ENCODE measurements around the gene USHBP1.

Gene USHBP1, protein sequence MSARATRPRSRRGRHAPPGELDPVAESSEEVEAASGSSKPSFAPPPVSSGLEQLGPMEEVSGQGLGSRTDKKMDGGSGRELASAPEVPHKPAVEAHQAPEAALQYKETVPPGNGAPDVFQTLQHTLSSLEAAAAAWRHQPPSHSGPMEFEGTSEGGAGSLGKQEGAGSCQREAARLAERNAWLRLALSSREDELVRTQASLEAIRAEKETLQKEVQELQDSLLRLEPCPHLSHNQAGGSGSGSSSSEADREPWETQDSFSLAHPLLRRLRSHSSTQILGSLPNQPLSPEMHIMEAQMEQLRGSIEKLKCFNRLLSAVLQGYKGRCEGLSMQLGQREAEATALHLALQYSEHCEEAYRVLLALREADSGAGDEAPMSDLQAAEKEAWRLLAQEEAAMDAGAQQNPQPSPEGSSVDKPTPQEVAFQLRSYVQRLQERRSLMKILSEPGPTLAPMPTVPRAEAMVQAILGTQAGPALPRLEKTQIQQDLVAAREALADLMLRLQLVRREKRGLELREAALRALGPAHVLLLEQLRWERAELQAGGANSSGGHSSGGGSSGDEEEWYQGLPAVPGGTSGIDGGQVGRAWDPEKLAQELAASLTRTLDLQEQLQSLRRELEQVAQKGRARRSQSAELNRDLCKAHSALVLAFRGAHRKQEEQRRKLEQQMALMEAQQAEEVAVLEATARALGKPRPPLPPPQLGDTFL

DNA sequence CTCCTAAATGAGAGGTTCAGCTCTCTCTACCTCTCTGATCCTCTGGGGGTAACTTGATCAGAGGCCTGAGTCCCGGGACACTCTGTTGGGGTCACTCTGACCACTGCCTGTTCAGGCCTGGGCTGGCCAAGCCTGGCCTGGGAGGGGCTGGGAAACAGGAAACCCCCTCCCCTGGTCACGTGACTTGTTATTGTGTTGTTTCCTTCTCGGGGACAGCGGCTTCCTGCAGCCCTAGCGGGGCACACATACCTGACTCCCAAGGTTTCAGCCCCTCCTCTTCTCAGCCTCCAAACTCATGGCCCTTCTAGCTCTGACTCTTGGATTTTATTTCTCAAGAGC lies at the start of gene USHBP1:
TSS of gene USHBP1 (minus strand) at position 105 of the 339 bp plus-strand sequence. CDS start 446 bp downstream, outside the sequence.
- no peak for DNase-seq (ENCODE audit: low read depth)

DNA sequence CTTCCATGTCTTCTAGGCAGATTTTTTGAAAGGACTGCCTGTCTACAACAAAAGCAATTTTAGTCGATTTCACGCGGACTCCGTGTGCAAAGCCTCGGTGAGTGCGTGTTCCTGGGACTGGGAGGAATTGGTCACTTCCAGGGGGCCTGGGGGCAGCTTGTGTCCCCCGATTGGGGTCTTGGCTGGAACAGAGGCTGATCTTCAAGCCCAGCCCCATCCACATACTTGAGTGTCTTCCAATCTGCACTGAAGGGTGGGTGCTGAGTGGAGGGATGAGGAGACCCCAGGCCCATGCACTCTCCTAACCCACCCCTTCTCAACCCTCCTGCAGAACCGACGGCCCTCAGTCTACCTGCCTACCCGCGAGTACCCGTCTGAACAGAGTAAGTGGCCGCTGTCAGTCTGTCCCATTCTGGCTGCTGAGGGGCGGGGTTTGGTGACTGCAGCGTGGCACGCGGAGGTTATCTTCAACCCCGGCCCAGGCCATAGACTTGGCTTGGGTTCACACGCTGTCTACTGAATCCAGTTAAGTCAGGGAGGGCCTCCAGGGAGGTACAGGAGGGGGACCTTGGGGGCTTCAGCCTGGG lies 49.6 kb upstream of the USHBP1 start:
- no peak for DNase-seq (ENCODE audit: low read depth)

DNA sequence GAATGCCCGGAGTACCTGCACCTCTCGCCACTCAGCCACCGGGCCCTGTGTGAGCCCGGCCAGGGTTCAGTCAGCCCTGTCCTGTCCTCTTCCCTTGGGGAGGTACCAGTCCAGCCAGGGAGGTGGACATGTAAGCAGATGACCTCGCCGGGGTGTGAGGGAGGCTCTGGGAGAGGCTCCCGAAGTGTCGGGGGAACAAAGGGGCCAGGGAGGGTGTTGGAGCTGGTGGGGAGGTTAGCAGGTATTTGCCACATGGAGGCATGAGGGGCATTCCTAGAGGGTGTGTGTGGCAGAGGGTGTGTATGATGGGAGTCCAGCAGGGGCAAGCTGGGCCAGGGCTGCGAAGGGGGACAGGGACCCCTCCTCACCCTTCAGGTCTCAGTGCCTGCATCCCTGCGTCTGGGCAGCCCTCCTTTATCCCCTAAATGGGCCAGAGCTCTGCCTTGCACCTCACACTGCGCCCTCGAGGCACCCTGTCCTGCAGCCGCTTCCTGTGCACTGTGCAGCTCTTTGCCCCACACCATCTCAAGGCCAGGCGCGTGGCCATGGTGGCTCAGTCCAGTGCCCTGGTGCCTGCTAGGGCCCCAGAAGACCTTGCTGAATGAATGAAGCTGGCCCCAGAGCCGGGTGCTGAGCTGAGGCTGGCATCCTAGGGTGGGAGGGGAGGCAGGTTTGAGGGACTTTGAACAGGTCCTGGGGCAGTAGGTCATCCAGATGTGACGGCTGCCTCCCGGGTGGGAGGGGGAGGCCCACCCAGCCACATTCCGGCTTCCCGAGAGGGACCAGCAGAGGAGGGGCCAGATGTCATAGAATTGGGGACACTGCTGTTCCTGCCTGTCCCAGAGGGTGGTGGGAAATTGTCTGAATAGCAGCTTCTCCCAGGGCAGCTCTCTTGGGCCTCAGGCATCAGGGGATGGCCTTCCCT lies 47.9 kb upstream of the USHBP1 start:
- DNase-seq (ENCODE audit: low read depth): no peak

DNA sequence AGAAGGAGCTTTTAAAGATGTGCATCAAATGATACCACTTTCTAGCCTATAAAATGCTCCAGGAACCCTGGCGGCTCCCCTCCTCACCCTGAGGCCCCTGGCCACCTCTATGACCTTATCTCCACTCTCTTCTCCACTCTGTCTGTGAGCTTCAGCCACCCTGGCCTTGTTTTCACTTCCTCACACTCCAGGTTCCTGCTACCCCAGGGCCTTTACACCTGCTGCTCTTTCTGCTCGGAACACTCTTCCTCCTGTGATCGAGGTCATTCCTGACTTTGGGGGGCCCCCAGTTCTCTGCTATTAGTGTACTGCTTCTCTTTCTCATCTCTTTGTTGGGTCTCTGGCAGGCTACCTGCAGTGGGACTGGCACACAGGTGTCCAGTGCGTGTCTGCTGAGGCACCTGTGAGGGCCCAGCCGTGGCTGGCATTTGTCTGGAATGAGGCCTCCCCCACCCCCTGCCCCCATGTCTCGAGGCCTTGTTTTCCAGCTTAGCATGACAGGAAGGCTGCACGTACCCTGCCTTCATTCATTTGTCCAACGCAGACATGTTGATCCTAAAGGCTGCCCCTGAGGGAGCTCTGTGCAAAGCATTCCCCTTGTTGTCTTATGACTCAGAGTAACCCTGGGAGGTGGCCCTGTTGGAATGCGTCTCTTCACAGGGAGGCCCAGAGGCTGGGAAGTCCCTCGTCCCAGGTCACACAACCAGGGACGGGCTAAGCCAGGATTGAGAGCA lies 47.1 kb upstream of the USHBP1 start:
- DNase-seq (ENCODE audit: low read depth): no peak

DNA sequence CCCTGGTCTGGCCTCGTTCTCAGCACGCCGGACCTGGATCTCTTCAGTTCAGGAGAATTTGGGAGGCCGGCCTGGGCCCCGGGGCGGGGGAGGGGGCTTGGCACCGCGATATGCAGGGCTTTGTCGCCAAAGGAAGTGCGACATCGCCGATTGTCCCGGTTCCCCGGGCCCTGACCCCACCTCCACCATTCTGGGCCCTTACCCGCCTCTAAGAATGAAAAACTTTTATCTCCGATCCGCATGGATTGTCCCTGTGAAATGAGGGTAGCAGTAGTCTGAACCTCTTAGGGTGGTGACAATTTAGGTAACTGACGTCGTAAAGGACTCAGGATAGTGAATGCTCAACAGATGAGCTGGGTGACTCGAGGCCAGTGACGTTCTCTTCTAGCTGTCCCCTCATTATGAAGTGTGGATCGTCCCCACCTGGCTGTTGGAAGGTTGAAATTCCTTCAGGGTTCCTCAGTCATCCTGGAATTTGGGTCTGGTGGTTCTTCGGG lies 45.5 kb upstream of the USHBP1 start:
- no peak for DNase-seq (ENCODE audit: low read depth)

DNA sequence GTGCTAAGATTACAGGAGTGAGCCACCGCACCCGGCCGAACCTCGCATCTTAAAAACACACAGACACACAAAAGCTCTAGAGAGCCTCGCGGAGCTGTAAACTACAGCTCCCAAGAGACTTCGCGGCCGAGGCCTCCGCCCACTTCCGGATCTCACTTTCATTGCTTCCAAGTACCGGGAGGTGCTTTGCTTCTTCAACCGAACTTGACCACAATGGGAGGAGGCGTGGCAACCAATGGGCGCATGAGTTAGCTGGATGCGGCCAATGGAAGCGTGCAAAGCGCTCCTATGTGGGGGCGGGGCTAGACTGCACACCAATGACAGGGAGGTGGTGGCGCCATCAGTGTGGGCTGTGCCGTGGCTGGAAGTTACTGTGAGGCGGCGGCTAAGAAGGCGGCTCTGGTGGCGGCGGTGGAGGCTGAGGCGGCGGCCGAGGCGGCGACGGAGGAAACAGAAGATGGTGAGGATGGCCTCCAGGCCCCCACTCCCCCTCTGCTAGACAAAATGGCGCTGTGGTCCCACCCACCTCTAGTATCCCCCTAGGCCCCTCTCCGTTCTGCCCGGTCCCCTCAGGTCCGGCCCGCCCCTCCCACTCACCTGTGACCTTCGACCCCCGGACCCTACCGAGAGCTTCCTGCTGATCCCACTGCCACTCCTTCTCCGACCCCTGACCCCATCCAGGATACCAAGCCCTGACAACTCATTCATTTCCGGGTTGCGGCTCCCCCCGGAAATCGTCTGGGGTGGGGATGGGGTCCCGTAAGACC lies 44.8 kb upstream of the USHBP1 start, which contains the start of gene DDA1:
TSS of gene DDA1 (plus strand) at position 366 of the 767 bp plus-strand sequence. CDS start at position 458, 92 bp downstream.
- DNase-seq (ENCODE audit: low read depth): peak; percentile 96

DNA sequence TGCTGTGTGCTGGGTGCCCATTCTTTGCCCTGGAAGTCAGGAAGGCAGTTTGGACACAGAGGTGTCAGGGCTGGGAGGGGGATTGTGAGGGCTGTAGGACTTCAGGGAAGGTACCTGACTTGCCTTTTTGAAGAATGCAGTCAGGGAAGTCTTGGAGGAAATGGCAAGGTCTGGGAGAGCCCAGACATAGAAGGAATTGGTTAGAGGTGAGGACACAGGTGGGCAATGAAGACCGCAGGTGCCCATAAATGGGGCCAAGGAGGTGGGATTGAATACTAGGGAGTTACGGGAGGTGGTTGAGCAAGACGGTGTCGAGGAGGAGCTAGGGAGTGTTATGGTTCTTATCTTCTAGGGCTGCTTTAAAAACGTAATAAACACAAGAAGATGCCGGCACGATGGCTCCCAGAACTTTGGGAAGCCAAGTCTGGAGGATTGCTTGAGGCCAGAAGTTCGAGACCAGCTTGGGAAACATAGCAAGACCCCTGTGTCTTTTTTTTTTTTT lies 43.4 kb upstream of the USHBP1 start:
- no peak for DNase-seq (ENCODE audit: low read depth)

DNA sequence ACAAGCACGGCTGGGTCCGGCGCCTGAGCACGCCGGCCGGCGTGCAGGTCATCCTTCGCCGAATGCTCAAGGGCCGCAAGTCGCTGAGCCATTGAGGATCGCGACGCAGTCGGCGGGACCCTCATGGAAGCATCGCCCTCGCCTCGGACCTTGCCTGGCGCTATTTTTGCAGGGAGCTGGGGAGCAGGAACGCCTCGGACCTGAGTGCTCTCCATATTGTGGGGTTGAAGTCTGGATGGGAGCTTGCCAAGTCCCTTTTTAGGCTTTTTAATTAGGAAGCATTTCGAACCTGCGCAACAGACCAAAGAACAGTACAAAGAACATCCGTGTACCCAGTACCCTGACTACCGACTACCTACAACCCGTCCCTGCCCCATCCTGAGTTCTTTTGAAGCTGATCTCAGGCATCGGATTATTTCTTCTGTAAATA lies 41.8 kb upstream of the USHBP1 start:
- no peak for DNase-seq (ENCODE audit: low read depth)

DNA sequence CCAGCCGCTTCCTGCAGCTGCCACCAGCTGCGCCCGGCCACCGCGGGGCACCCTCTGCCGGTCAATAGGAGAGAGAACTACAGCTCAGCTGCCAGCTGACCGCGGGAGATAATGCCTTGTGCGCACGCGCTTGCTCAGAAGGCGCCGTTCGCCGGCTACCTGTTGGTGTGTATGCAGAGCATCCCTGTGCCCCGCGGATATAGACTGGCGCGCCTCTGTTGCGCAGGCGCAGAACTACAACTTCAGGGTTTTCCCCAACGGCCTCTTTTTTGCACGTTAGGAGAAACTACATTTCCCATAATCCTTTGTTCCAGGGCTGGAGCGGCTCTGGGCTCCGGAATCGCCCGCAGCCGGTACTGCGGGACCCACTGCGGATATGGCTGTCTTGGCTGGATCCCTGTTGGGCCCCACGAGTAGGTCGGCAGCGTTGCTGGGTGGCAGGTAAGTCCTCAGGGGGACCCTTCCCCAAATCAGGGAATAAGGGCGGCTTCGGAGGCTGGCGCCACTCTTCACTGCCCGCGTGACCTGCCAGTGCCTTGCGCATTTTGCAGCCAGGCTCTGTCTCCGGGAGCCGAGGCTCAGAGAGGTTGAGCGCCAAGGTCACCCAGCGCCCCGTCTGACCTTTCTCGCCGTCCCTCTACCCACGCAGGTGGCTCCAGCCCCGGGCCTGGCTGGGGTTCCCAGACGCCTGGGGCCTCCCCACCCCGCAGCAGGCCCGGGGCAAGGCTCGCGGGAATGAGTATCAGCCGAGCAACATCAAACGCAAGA lies 41.2 kb upstream of the USHBP1 start, which contains the start of gene MRPL34:
TSS of gene MRPL34 (plus strand) at position 356 of the 768 bp plus-strand sequence. CDS start at position 377, 21 bp downstream.
- DNase-seq (ENCODE audit: low read depth): peak; percentile 92

DNA sequence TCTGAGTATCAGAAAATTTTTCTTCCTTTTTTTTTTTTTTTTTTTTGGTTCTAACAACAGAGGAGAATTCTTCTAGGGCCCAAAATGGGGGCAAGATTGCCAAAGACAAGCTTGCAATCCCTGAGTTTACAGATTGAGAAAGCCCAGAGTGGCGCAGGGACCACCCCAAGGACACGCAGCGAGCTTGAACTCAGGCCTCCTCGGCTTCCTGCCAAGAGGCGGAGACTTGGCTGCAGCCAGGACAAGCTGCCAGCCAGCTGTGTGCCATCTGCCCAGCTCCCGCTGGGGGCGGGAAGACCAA lies 40.6 kb upstream of the USHBP1 start:
- no peak for DNase-seq (ENCODE audit: low read depth)

DNA sequence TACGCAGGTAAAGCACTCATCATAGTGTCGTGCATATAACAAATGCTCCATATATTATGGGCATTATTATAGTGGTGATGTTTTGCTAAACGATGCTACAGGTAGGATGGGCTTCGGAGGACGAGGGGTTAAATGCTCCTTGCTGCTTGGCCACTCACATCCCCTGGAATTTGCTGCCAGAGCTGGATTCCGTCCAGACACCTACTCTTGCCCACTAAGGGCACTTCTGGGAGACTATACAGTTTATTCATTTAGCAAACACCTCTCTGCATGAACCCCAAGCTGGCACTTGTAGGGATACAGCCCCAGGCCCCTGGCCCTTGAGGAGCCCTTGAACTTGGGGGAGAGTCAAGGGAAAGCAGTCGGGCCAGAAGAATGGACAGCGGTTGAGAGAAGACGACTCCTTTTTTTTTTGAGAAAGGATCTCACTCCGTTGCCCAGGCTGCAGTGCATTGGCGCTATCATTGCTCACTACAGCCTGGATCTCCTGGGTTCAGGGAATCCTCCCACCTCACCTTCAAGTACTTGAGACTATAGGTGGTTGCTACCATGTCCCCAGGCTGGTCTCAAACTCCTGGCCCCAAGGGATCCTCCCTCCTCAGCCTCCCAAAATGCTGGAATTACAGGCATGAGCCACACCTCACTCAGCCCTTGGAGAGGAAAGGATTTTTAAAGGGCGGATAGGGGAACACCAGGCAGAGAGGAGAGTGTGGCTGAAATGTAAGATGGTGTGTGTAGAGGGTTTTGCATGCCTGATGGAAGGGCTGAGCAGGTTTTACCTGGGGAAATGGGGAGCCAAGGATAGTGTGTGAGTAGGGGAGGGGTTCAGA lies 40.1 kb upstream of the USHBP1 start:
- no peak for DNase-seq (ENCODE audit: low read depth)

DNA sequence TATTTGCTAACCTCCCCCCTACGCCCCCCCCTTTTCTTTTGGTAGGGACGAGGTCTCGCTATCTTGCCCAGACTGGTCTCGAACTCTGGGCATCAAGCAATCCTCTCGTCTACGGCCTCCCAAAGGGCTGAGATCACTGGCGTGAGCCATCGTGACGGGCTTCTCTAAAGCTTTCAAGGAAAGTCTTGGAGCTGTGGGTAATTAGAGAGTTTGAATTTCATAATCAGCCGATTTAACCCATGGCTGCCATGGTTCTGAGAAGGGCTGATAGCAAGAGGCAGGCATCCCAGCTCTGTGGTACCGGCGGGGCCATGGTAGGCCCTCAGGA lies 39.4 kb upstream of the USHBP1 start:
- DNase-seq (ENCODE audit: low read depth): no peak

DNA sequence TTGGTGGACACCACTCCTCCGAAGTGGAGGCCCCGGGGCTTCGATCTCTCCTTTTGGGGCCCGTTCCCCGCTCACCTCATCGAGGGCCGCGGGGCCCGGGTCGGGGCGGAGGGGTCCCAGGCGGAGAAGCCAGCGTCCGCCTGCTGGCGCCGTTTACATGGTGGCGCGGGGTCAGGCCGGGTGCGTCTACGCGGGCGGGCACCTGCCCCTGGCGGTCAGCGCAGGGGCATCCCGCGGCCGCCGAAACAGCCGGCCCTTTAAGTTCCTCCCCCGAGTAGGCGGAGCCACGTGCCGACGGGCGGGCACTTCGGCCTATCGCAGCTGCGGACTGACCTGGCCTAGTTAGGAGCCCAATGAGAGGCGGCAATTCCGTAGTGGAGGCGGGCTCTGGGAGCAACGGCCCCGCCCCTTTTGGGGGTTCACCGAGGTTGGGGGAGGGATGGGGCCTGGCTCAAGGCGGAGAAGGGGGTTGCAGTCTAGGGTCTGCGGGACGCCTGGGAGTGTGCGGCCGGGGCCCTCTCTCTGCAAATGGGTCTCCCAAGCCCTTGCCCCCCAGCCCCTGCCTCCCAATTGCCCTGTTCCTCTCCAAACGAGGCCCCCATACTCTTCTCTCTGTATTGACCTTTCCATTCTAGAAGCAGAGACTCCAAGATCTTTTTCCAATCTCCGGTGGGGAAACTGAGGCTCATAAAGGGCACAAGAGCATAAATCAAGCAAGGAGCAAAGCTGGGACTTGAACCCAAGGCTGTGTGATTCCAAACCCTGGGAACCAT lies 38.8 kb upstream of the USHBP1 start, which contains the start of gene ABHD8:
TSS of gene ABHD8 (minus strand) at position 259 of the 773 bp plus-strand sequence. CDS start 1,809 bp downstream, outside the sequence.
- peak; percentile 92 for DNase-seq (ENCODE audit: low read depth)

DNA sequence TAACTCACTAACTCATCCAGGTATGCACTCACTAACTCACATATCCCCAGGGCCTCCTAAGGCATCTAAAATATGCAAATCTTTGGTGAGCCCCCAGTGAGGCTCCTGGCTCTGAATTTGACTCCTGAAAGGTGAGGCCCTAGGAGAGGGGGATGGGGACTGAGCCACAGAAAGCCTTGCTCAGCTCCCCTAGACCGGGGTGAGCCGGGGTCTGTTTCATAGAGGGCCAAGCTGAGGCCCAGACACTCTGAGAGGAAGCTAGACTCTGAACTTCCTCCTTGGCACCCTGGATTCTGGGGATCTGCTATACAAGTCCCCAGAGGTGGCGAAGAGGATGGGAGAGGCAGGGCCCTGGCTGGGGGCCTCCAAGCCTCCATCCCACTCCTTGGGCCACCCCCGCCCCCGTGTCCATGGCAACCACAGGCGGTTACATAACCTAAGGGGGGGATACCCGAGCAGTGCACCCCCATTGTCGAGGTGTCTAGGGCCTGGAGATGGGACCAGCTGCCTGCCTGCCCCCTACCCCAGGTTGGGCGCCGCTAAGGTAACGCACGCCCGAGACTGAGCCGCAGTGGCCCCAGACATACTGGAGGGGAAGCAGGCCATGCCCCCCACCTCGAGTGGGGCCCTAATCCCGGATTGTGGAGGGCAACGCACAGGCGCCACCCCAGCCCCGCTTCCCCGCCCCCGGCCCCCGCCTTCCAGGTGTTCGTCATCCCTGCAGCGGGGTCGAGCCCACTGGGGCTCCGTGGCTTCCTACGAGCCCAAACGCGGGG lies 38.0 kb upstream of the USHBP1 start:
- no peak for DNase-seq (ENCODE audit: low read depth)

DNA sequence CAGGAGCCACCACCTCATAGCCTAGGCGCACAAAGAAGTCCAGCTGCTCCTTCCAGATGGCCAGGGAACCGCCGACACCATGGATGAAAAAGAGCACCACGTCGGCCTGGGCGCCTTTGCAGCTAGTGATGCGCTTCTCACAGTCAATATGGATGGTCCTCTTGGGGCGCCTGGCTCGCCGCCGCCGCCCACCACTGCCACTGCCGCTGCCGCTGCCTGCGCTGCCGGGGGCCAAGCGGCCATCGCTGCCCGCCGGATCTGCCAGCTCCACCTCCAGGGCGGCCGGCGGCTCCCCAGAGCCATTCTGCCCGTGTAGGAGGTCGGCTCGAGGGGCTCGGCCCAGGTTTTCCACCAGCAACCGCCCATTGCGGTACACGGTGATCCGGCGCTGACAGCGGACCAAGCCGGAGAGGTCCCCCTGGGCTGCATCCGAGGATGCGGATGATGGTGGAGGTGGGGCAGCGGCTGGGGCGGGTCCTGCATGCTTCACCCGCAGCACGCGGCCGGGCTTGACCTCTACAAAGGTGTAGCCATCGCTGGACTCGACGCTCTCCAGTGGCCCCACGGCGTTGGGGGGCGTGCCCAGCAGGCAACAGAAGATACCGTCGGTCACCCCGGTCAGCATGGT lies 36.6 kb upstream of the USHBP1 start:
- DNase-seq (ENCODE audit: low read depth): no peak

DNA sequence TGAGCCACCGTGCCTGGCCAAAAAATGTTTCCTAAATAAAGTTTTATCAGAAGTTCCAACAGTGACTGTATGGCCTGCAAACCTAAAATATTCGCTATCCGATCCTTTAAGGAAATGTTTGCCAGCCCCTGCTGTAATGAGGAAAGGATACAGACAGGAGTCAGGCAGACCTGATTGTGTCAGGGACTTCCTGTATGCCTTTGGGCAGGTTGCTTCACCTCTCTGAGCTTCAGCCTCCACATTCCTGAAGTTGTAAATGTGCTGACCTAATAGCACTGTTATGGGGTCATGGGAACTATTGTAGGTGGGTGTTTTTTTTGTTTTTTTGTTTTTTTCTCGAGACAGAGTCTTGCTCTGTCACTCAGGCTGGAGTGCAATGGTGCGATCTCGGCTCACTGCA lies 32.4 kb upstream of the USHBP1 start:
- DNase-seq (ENCODE audit: low read depth): no peak
